H1 (cell line): ENCODE measurements around the gene MPV17L2.

Source experiments
- CTCF ChIP-seq, 3 experiments: IDR thresholded peaks; 1 replicate in 2 of 3; 2 replicates in 1 of 3; pipeline versions ENCODE4 v1.5.1 to v1.6.1; 2011; ENCODE audit warnings: low read length in 3 of 3, mild to moderate bottlenecking in 3 of 3, inconsistent platforms in 2 of 3, low read depth in 1 of 3, moderate library complexity in 1 of 3; ENCODE audit not compliant: insufficient read depth in 1 of 3; ENCODE audit errors: control extremely low read depth in 1 of 3
- RFX5 ChIP-seq: IDR thresholded peaks from 2 replicates; pipeline ENCODE4 v1.6.1; 2011; ENCODE audit warnings: low read depth, low read length, improper control_type of control experiment, borderline replicate concordance
- YY1 ChIP-seq: IDR thresholded peaks from 2 replicates; pipeline ENCODE4 v1.6.1; 2011; ENCODE audit warnings: low read depth, mild to moderate bottlenecking, low read length

DNA sequence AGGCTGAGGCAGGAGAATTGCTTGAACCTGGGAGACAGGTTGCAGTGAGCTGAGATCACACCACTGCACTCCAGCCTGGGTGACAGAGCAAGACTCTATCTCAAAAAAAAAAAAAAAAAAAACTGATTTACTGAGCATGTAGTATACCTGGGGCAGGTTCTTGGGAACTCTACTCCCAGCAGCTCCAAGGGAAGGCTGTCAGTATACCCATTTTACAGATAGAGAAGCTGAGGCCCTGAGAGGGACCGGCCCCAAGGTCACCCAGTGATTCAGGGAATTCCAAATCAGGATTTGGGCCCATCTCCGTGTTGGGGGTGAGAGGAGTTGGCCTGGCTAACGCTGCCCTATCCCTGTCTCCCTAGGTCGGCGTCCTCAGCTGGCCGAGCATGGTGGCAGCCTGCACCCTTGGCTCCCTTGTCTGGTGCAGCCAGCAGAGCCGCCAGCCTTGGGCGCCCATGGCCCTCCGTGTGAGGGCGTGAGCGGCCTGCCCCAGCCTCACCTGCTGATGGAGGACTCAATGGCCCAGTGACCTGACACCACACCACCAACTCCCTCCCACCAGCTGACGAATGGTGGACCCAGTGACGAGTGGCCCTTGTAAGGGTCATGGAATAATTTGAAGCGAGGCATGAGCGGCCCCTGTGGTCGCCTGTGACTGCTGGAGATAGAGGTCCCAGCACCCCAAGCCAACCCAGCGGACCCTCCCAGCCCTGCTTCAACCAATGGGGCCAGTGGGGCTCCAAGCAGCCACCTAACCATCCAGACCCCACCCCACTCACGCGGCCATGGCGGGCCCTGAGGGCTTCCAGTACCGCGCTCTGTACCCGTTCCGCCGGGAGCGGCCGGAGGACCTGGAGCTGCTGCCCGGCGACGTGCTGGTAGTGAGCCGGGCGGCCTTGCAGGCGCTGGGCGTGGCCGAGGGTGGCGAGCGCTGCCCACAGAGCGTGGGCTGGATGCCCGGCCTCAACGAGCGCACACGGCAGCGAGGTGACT is 37.6 kb upstream of the MPV17L2 start:
- TF ChIP-seq CTCF (IDR thresholded peaks at IDR 0.05; ENCODE audit: control extremely low read depth in 1 of 3, insufficient read depth in 1 of 3, low read depth in 1 of 3, low read length in 3 of 3) (no peak), RFX5 (no peak), YY1 (no peak)
